C4-2B (cell line): Measurements from ENCODE around the gene FCRL5.

ENCODE experiments used
- ZFX ChIP-seq: fragments of 450-650 bp; IDR thresholded peaks from 2 replicates; pipeline ENCODE4 v1.6.1; 2017
- TF ChIP-seq, protein P1 (sequence below): fragments of 450-650 bp; conservative IDR thresholded peaks from 2 replicates; pipeline ENCODE4 v1.5.1; 2017; ENCODE audit warnings: mild to moderate bottlenecking

DNA sequence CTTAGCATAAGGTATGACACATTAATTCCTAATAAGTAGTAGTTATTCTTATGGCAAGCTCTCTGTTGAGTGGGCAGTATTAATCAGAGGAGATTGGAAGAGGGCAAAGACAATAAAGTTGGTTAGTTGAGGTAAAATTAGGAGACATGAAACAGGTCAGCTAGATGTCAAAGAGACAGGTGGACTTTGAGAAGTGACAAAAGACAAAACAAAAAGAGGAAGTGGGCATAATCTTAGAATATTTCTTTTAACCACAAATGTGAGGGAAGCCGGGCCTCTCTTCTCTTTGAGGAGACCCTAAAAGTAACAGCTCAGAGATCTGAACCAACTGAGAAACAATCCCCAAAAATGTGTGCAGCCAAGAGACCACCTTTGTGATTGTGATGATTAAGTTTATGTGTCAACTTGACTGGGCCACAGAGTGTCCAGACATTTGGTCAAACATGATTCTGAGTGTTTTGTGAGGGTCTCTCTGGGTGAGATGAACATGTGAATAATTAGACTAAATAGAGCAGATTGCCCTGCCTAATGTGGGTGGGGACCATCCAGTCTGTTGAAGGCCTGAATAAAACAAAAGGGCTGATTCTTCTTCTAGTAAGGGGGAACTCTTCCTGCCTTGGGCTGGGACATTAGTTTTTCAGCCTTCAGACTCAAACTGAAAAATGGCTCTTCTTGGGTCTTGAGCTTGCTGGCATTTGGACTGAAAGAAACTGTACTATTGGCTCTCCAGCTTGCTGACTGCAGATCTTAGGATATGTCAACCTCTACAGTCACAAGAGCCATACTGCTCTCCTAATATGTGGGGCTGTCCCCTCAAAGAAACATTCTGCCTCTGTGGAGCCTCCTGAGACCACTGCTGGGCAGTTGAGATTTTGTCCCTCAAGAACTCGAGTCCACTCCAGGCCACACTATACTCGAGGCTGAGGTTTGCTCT, 40.0 kb downstream of the FCRL5 start:
- TF ChIP-seq, protein P1, sequence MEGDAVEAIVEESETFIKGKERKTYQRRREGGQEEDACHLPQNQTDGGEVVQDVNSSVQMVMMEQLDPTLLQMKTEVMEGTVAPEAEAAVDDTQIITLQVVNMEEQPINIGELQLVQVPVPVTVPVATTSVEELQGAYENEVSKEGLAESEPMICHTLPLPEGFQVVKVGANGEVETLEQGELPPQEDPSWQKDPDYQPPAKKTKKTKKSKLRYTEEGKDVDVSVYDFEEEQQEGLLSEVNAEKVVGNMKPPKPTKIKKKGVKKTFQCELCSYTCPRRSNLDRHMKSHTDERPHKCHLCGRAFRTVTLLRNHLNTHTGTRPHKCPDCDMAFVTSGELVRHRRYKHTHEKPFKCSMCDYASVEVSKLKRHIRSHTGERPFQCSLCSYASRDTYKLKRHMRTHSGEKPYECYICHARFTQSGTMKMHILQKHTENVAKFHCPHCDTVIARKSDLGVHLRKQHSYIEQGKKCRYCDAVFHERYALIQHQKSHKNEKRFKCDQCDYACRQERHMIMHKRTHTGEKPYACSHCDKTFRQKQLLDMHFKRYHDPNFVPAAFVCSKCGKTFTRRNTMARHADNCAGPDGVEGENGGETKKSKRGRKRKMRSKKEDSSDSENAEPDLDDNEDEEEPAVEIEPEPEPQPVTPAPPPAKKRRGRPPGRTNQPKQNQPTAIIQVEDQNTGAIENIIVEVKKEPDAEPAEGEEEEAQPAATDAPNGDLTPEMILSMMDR, result no peak
- no peak for TF ChIP-seq ZFX
